ENCODE results near the gene PLEKHJ1.
"Not testable (repeated sequence)": the region's sequence is repeated elsewhere in the genome, so short reads cannot be mapped to it uniquely, and the experiment has no call there.

PLEKHJ1 gene

DNA sequence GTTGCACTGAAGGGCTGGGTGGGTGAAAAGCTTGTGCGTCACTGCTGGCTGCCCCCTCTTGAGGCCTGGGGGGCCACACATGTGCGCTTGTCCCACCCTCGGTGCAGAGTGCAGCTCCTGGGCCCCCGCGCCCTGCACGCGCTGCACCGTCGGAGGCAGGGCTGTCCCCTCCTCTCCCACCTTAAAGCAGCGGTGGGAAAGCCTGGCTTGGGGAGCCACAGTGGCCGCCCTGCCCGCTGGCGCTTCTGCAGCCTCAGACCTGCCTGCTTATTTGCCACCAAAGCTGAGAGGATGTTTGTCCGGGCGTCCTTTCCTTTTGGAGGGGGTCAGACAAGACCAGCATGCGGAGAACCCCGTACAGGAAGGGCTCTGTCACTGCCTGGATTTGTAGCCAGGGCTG is 26.7 kb downstream of the PLEKHJ1 start:
- no peak for FAIRE-seq
- no peak for TF ChIP-seq TAF1 (IDR thresholded peaks at IDR 0.05; ENCODE audit: borderline replicate concordance, low read depth, low read length)
- no peak for TF ChIP-seq POLR2A (IDR thresholded peaks at IDR 0.05; ENCODE audit: low read depth, low read length)
- TF ChIP-seq POLR2AphosphoS5 (IDR thresholded peaks at IDR 0.05; ENCODE audit: low read depth, low read length) = no peak
- no peak for DNase-seq (ENCODE audit: insufficient read length)

DNA sequence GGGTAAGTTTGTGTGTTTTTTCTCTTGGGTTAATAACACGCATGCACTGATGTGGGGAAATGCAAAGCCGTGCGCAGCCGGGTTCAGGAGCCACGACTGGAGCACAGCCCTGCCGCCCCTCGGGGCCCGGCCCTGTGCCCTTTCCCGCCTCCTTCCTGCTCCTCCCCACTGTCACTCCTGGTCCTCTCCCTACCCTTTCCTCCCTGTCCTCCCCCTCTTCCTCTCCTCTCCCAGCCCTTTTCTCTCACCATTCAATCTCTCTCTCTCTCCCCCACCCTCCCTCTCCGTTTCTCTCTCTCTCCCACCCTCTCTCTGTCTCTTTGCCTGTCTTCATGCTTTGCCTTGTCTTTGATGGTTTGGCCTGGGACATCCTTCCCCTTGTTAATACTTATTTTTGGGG is 27.2 kb downstream of the PLEKHJ1 start:
- FAIRE-seq (no peak), DNase-seq (ENCODE audit: insufficient read length) (no peak)
- TF ChIP-seq POLR2A (IDR thresholded peaks at IDR 0.05; ENCODE audit: low read depth, low read length) (no peak), TAF1 (IDR thresholded peaks at IDR 0.05; ENCODE audit: borderline replicate concordance, low read depth, low read length) (no peak), POLR2AphosphoS5 (IDR thresholded peaks at IDR 0.05; ENCODE audit: low read depth, low read length) (no peak)

DNA sequence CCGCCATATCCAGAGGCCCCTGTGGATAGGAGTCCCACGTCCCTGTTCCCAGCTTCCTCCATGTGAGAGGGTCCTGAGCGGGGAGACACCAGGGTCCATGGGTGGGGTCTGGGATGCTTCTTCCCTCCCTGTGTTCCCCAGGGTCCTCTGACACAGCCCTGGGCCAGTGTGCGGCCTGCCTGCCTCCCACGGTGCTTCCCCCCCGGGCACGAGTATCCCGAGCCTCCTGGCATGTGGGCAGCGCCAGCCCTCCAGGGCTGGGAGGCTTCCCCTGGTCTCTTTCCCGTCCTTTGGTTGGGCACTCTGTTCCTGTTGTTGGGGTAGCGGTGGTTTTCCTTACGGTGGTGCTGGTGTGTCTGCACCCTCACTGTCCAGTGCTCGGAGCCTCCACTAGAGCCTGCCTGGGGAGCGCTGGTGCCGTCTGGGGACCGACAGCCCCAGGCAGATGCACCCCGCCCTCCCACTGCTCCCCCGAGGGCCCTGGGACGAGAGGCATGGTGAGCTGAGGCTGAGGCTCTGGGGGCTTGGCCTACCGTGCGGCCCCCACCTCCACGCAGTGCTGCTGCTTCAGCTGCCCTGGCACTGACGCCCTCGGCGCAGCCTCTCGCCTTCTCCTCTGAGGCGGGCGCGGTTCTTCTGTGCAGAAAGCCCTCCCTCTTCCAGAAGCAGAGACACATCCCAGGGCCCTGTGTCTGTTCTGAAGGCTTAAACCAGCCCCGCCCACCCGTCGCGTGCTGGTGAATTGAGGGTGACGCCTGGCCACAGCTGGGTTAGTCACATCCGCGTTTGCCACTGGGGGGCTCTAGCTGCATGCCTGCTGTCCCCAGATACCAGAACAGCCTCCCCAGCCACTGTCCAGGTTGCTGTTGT is 27.9 kb downstream of the PLEKHJ1 start:
- TF ChIP-seq POLR2A (IDR thresholded peaks at IDR 0.05; ENCODE audit: low read depth, low read length) (no peak), TAF1 (IDR thresholded peaks at IDR 0.05; ENCODE audit: borderline replicate concordance, low read depth, low read length) (no peak), POLR2AphosphoS5 (IDR thresholded peaks at IDR 0.05; ENCODE audit: low read depth, low read length) (no peak)
- DNase-seq (ENCODE audit: insufficient read length) = peak; percentile 70
- FAIRE-seq = no peak

DNA sequence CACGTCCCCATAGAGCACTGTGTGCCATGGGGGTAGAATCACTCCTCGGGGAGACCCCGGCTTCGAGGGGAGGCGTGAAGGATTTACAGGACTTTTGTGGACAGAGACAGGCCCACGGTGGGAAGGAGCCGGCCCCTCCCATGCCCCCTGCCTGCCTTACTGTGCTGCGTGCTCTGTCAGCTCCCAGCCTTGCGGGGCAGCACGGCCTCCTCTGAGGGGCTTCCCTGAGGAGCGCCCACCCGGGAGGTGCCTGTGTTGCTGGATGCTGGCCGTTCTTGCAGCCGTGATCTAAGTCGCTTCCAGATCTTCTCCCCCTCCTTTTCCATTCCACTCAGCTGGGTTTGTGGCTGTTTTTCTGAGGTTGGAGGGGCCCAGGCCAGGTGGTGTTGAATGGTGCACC is 29.1 kb downstream of the PLEKHJ1 start:
- FAIRE-seq = no peak

DNA sequence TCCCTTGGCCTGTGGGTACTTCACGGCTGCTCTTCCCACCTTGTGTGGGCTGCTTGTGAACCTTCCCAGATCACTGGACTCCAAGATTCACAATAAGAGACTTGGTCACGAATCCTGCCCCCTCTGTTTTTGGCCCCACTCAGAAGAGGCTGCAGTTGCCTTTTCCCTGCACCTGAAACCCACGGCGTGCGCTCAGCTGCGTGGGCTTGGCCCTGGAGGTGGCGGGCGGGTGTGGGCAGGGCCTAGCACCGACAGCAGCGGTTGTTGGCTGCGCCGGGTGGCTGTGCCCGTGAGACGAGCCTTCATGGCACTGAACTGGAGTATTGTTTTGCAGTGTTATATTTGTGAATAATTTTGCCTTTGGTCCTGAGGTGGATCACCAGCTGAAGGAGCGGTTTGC is 33.8 kb downstream of the PLEKHJ1 start:
- no peak for TF ChIP-seq POLR2A (IDR thresholded peaks at IDR 0.05; ENCODE audit: low read depth, low read length)
- no peak for TF ChIP-seq POLR2AphosphoS5 (IDR thresholded peaks at IDR 0.05; ENCODE audit: low read depth, low read length)
- TF ChIP-seq TAF1 (IDR thresholded peaks at IDR 0.05; ENCODE audit: borderline replicate concordance, low read depth, low read length) = no peak
- no peak for DNase-seq (ENCODE audit: insufficient read length)
- FAIRE-seq = no peak

More for the DNA sequence above, 29.1 kb downstream of the PLEKHJ1 start:
- DNase-seq (ENCODE audit: insufficient read length) = no peak
- TF ChIP-seq POLR2A (IDR thresholded peaks at IDR 0.05; ENCODE audit: low read depth, low read length) = no peak
- no peak for TF ChIP-seq TAF1 (IDR thresholded peaks at IDR 0.05; ENCODE audit: borderline replicate concordance, low read depth, low read length)
- no peak for TF ChIP-seq POLR2AphosphoS5 (IDR thresholded peaks at IDR 0.05; ENCODE audit: low read depth, low read length)

DNA sequence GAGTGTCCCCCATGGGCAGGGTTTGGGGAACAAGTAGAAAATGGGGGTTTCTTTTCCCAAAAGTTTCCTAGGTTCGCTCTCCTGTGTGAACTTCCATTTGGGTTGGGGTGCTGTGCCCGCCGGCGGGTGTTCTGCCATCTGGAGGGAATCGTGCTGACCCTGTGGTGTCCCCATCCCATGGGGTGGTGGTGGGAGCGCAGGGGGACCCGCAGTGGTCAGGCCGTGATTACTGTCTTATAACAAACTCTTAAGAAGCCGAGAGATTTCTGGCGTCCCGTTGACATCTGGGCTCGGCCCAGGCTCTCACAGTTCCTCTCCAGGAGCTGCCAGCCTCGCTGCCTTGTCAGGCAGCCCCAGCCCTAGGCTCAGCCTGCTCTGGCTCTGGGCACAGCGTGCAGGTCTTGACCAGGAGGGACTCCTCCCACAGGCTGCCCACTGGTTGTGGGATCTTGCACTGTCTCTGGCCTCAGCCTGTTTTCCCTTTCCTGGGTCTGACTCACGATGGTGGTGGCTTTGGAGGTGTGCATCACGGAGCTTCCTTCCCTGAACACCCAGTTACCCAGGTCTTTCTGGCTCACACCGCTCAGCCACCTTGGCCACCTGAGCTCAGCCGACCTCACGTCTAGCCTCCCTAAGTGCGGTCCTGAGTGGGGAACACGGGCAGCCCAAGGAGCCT is 34.5 kb downstream of the PLEKHJ1 start:
- no peak for FAIRE-seq
- no peak for DNase-seq (ENCODE audit: insufficient read length)
- TF ChIP-seq POLR2A (IDR thresholded peaks at IDR 0.05; ENCODE audit: low read depth, low read length) (no peak), TAF1 (IDR thresholded peaks at IDR 0.05; ENCODE audit: borderline replicate concordance, low read depth, low read length) (no peak), POLR2AphosphoS5 (IDR thresholded peaks at IDR 0.05; ENCODE audit: low read depth, low read length) (no peak)

DNA sequence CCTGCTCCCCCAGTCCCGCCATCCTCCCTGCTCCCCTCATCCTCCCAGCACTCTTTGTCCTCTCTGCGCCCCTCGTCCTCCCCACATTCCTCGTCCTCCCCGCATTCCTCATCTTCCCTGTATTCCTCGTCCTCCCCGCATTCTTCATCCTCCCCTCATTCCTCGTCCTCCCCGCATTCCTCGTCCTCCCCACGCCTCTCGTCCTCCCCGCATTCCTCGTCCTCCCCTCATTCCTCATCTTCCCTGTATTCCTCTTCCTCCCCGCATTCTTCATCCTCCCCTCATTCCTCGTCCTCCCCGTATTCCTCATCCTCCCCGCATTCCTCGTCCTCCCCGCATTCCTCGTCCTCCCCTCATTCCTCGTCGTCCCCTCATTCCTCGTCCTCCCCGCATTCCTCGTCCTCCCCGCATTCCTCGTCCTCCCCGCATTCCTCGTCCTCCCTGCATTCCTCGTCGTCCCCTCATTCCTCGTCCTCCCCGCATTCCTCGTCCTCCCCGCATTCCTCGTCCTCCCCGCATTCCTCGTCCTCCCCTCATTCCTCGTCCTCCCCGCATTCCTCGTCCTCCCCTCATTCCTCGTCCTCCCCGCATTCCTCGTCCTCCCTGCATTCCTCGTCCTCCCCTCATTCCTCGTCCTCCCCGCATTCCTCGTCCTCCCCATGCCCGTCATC is 35.4 kb downstream of the PLEKHJ1 start:
- not testable (repeated sequence) for FAIRE-seq; DNase-seq (ENCODE audit: insufficient read length)

DNA sequence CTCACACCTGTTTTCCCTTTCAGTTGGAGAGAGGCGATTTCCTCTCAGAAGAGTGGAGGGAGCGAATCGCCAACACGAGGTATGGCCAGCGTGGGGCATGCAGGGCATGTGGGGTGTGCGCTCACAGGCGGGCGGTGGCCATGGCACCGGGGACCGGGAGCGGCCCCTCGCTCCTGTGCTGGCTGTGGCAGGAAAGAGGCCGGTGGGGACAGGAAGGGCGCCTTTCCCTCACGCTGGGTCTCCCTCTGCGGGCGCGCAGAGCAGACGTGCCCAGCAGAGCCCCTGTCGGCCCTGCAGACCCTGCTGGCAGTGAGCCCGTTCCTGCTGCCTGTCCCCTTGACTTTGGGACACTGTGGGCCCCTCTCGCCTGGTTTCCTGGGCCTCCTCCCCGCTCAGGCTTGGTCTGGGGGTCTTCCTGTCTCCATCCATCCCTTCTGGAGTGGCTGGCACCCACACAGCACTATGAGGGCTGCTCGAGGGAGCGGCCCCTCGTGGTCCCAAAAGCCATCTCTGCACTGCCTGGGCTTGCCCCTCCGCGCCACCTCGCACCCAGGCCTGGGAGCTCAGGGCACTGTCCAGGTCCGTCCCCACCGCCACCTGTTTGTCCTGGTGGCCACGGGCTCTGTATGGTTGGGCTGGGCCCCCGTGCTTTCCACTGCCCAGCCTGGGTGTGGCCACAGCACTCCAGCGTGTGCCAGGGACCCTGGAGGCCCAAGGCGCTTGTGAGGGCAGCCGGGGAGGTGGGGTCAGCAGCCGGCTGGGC is 36.1 kb downstream of the PLEKHJ1 start:
- no peak for DNase-seq (ENCODE audit: insufficient read length)
- no peak for FAIRE-seq
- TF ChIP-seq POLR2A (IDR thresholded peaks at IDR 0.05; ENCODE audit: low read depth, low read length) = no peak
- TF ChIP-seq TAF1 (IDR thresholded peaks at IDR 0.05; ENCODE audit: borderline replicate concordance, low read depth, low read length) = no peak
- no peak for TF ChIP-seq POLR2AphosphoS5 (IDR thresholded peaks at IDR 0.05; ENCODE audit: low read depth, low read length)

DNA sequence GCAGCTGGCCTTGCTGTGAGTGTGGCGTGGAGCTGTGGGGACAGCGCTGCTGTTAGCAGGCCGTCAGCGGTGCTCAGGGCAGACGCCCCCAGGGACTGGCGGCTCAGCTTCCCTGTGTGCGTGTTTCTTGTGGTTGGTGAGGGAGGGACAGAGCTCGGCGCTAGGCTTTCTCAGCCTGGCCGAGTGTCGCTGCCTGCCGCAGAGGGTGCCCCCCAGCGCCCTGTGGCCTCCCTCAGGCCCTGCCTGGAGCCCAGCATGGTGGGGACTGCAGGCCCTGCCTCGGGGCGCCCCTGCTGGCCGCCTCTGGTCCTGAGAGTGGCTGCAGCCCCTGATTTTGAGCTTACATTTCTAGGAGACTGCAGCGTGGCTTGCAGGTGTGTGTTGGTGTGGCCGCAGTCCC is 36.9 kb downstream of the PLEKHJ1 start:
- FAIRE-seq = no peak
- no peak for TF ChIP-seq TAF1 (IDR thresholded peaks at IDR 0.05; ENCODE audit: borderline replicate concordance, low read depth, low read length)
- TF ChIP-seq POLR2A (IDR thresholded peaks at IDR 0.05; ENCODE audit: low read depth, low read length) = no peak
- no peak for TF ChIP-seq POLR2AphosphoS5 (IDR thresholded peaks at IDR 0.05; ENCODE audit: low read depth, low read length)
- DNase-seq (ENCODE audit: insufficient read length) = peak; percentile 62

DNA sequence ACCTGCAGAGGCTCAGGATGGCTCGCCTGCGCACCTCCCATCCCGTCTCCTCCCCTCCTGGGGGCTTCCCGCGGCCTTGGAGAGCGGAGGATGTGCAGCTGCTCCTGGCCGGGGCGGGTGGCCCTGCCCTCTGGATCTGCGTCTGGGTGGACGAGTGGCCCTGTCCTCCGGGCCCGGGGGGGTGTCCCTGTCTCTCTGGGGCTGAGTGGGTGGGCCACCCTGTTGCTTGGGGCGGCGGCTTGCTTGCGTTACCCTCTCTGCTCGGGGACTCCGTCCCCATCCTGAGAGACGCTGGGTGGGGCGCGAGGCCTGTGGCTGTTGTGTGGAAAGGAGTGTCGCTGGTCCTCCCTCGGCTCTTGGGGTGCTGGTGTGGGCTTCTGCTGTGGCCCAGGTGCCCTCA is 37.8 kb downstream of the PLEKHJ1 start:
- FAIRE-seq = no peak
- no peak for TF ChIP-seq TAF1 (IDR thresholded peaks at IDR 0.05; ENCODE audit: borderline replicate concordance, low read depth, low read length)
- no peak for TF ChIP-seq POLR2A (IDR thresholded peaks at IDR 0.05; ENCODE audit: low read depth, low read length)
- no peak for TF ChIP-seq POLR2AphosphoS5 (IDR thresholded peaks at IDR 0.05; ENCODE audit: low read depth, low read length)
- DNase-seq (ENCODE audit: insufficient read length) = no peak

DNA sequence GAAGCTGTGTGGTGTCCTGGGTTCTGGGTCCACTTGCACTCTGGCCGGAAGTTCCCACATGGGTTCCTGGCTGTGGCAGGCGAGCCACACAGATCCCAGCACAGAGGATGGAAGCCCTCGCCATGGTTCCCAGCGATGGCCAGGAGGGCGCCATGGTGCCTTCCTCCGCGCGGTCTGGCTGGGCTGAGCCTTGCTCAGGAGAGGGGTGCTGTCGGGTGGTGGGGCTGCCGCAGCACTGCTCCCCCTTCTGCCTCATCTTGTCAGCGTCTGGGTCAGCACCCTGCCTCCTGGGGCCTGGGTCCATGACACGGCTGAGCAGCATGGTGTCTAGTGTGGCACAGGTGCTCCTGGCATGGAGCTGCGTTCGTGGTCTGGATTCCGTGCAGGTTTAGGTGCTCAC is 38.9 kb downstream of the PLEKHJ1 start:
- no peak for TF ChIP-seq POLR2A (IDR thresholded peaks at IDR 0.05; ENCODE audit: low read depth, low read length)
- no peak for TF ChIP-seq POLR2AphosphoS5 (IDR thresholded peaks at IDR 0.05; ENCODE audit: low read depth, low read length)
- TF ChIP-seq TAF1 (IDR thresholded peaks at IDR 0.05; ENCODE audit: borderline replicate concordance, low read depth, low read length) = no peak
- no peak for DNase-seq (ENCODE audit: insufficient read length)
- FAIRE-seq = no peak
